ENCODE data around the gene FGGY.

FGGY gene

GRCh38 chr1:59805554-59805953, 508.7 kb downstream of the FGGY start:
- DNase-seq, result no peak
